ENCODE results near the gene APOBR. TPM values are rescaled to one million over a fixed set of nuclear protein-coding genes. Genes with fewer than 3 reads are reported as not detected.

Gene APOBR, protein sequence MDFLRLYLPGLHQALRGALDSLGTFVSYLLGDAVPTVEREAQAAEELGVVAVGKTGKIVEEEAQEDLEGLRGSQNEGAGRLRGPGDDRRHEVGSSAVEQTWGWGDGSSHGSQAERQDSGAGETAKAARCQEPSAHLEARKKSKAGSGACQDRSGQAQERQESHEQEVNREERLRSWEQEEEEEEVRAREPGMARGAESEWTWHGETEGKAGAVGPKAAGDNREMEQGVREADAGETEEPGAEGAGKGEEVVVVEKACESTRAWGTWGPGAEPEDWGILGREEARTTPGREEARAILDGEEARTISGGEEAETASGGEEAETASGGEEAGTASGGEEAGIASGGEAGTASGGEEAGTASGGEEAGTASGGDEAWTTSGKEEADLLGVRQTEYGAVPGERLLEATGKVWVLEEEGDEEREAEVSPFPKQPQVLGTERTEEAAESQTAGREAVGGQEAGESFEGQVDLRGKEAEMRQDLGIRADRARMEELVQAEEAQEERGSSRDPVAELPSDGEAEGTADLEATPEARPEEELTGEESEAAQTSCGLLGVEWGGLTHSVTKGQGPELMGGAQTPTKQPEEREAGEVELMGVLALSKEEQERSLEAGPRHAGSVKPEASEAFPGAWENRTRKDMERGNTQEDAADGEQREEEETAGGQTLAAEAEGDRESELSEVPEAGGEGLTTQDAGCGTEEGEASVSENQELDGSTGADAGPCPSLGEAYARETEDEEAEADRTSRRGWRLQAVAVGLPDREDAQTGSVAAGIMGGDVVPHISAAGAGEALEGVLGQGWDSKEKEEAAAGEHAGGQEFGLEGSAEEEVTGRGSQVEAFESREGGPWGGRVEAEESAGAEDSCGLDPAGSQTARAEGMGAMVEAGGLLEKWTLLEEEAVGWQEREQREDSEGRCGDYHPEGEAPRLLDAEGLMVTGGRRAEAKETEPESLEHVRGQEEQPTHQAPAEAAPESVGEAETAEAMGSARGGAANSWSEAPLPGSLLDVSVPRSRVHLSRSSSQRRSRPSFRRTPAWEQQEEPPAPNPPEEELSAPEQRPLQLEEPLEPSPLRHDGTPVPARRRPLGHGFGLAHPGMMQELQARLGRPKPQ
- 0.11 TPM in 1 of 2 replicates, not detected in the other for total RNA-seq (2016; rRNA removed; fragmentation: Illumina TruSeq; extraction: Trizol)
- total RNA-seq (2016; cell fraction: cytosol; rRNA removed; fragmentation: Illumina TruSeq; extraction: Trizol; ENCODE audit: low read depth): not detected in 2 replicates
- 0.15 TPM in 1 of 2 replicates, not detected in the other for total RNA-seq (2016; cell fraction: insoluble cytoplasmic fraction; rRNA removed; fragmentation: Illumina TruSeq; extraction: Trizol)
- total RNA-seq (2016; cell fraction: membrane; rRNA removed; fragmentation: Illumina TruSeq; extraction: Trizol): not detected in 2 replicates
- 0.09 TPM in 1 of 2 replicates, not detected in the other for total RNA-seq (2016; cell fraction: nucleus; rRNA removed; fragmentation: Illumina TruSeq; extraction: Trizol)
- 0.03 TPM in 2 replicates for polyA plus RNA-seq (2011; rRNA removed)
- polyA plus RNA-seq (2011; cell fraction: cytosol; rRNA removed): 0.01 and 0.03 TPM in 2 replicates
- 0.07 and 0.11 TPM in 2 replicates for polyA plus RNA-seq (2011; cell fraction: nucleus; rRNA removed)
- polyA plus RNA-seq (2012): 0.13 and 0.17 TPM in 2 replicates
- not detected in 2 replicates for polyA plus RNA-seq (2016; cell fraction: cytosol; fragmentation: Illumina TruSeq; extraction: Trizol; ENCODE audit: low read depth)
- 0.08 and 0.14 TPM in 2 replicates for polyA plus RNA-seq (2016; cell fraction: insoluble cytoplasmic fraction; fragmentation: Illumina TruSeq; extraction: Trizol; ENCODE audit: low read depth)
- polyA plus RNA-seq (2016; cell fraction: membrane; fragmentation: Illumina TruSeq; extraction: Trizol; ENCODE audit: low read depth): not detected in 2 replicates
- 0.23 and 0.61 TPM in 2 replicates for polyA plus RNA-seq (2016; cell fraction: nucleus; fragmentation: Illumina TruSeq; extraction: Trizol; ENCODE audit: insufficient read depth, low read depth)
- 0.04 TPM in 1 of 2 replicates, not detected in the other for polyA minus RNA-seq (2011; rRNA and poly(A)+ RNA removed; ENCODE audit: low replicate concordance)
- not detected in 2 replicates for polyA minus RNA-seq (2011; cell fraction: cytosol; rRNA and poly(A)+ RNA removed)
- not detected in 2 replicates for polyA minus RNA-seq (2011; cell fraction: nucleus; rRNA and poly(A)+ RNA removed)
- percentile 17 among the genes with signal in this experiment for Bru-seq, nascent RNA
- percentile 31 among the genes with signal in this experiment for BruChase-seq, experiment 1, labeled RNA remaining after a 6-hour chase
- percentile 18 among the genes with signal in this experiment for BruChase-seq, experiment 2, labeled RNA remaining after a 2-hour chase
- long read RNA-seq, experiment 1: 0 reads
- long read RNA-seq, experiment 2, partial matches to known transcripts: 1 of 1 reads
- long read RNA-seq, experiment 2, other reads (novel, unspliced or antisense): 0 of 1 reads

DNA sequence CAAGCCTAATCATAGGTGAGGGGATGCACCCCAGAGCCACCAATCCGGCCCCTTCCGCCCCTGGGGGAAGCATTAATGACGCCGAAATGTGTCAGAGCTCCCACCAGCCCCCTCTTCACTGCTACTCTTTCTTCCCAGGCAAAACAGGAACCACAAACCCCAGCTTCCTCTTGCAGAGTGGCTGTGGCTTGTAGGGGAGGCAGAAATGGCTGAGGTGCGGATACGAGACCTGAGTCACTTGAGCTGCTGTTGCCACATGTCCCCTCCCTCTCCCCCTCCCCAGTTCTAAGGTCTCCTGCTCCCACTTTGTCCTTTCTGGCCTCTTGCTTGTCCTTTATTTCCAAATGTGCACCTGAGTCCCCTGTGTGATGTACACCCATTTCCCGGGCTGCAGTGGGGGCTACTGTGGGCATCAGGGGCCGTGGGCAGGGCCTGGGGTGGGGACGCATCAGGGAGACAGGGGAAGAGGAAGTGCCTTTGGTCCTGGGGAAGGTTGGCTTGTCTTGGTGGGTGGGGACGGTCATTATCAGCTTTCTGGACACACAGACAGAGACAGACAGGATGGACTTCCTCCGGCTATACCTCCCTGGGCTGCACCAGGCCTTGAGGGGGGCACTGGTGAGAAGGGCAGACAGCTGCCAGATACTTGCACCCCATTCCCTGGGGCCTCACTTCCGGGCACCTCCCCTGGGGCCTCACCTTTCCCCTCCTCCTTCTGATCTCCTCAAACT, at the start of gene APOBR:
Gene APOBR (plus strand): TSS at position 523 of the 731 bp plus-strand sequence. CDS start 39 bp downstream, at position 562.
- CTCF ChIA-PET (ENCODE audit: low intra/inter-chr PET ratio, low total read pairs): no interaction called here
- H3K4me3 ChIP-seq (replicated peaks in 1 of 3; ENCODE audit: insufficient read depth in 1 of 3, low read depth in 2 of 3, low read length in 3 of 3): no peak within 1 kb of the TSS
- no peak within 1 kb of the TSS for H2AFZ ChIP-seq (ENCODE audit: low read length)
- H3K9ac ChIP-seq (ENCODE audit: insufficient read depth, low read depth, low read length): no peak within 1 kb of the TSS
- H3K4me2 ChIP-seq (ENCODE audit: low read depth, low read length): no peak within 1 kb of the TSS; the same call in 1 of the 2 replicates
- H3K36me3 ChIP-seq (replicated peaks in 1 of 2; ENCODE audit: control insufficient read depth in 1 of 2, insufficient read depth in 2 of 2, low read length in 2 of 2): 0 out of 5 replicates have a peak, but pooled peaks cover 0 to under 1% of the 10 kb centered on the region in 2 experiments
- no peak for DNase-seq (ENCODE audit: low spot score)
- H4K20me1 ChIP-seq (ENCODE audit: insufficient read depth, low read length): no peaks in the 10 kb centered on the region
- H3K27ac ChIP-seq (ENCODE audit: extremely low read length, insufficient read depth, low read length): no peak within 1 kb of the TSS
- intact Hi-C loops (cut with micrococcal nuclease; ENCODE audit: unreplicated experiment) (no loop called here), in situ Hi-C loops (cut with HindIII; ENCODE audit: extremely low pct_ligation_motif_present, low pct_unique_long_range_greater_than_20kb) (no loop called here)
- ATAC-seq: no peak
- no peak for FAIRE-seq
- H3K27me3 ChIP-seq (ENCODE audit: control insufficient read depth in 1 of 2, insufficient read depth in 2 of 2, low read length in 2 of 2): peaks cover 16 to 53% of the 10 kb centered on the region in 2 experiments
- 39% methylated on average over 11 of the region's 12 CpGs for WGBS (ENCODE audit: low lambda C conversion rate)
- POLR2A ChIA-PET: no interaction called here
- BruUV-seq (replicated peaks): no TSS peak
- H3K79me2 ChIP-seq (ENCODE audit: insufficient read depth, low read length): no peaks in the 10 kb centered on the region
- H3K9me3 ChIP-seq (ENCODE audit: low read length): no peaks in the 10 kb centered on the region
- peaks cover 20% of the 10 kb centered on the region; the same call in 1 of the 2 replicates for H3K4me1 ChIP-seq (ENCODE audit: insufficient read depth, low read length)
- no peak for TF ChIP-seq NONO (IDR thresholded peaks at IDR 0.05)
- TF ChIP-seq NONO (CRISPR knock-in tag; conservative IDR thresholded peaks at IDR 0.05): no peak
- TF ChIP-seq ZNF839 (CRISPR knock-in tag; IDR thresholded peaks at IDR 0.05; ENCODE audit: borderline replicate concordance): no peak
- no peak for TF ChIP-seq MTF2 (CRISPR knock-in tag; IDR thresholded peaks at IDR 0.05; ENCODE audit: borderline replicate concordance)
- TF ChIP-seq, protein P1, sequence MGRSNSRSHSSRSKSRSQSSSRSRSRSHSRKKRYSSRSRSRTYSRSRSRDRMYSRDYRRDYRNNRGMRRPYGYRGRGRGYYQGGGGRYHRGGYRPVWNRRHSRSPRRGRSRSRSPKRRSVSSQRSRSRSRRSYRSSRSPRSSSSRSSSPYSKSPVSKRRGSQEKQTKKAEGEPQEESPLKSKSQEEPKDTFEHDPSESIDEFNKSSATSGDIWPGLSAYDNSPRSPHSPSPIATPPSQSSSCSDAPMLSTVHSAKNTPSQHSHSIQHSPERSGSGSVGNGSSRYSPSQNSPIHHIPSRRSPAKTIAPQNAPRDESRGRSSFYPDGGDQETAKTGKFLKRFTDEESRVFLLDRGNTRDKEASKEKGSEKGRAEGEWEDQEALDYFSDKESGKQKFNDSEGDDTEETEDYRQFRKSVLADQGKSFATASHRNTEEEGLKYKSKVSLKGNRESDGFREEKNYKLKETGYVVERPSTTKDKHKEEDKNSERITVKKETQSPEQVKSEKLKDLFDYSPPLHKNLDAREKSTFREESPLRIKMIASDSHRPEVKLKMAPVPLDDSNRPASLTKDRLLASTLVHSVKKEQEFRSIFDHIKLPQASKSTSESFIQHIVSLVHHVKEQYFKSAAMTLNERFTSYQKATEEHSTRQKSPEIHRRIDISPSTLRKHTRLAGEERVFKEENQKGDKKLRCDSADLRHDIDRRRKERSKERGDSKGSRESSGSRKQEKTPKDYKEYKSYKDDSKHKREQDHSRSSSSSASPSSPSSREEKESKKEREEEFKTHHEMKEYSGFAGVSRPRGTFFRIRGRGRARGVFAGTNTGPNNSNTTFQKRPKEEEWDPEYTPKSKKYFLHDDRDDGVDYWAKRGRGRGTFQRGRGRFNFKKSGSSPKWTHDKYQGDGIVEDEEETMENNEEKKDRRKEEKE (IDR thresholded peaks at IDR 0.05): no peak
- no peak for TF ChIP-seq NR1H2 (CRISPR knock-in tag; IDR thresholded peaks at IDR 0.05; ENCODE audit: borderline replicate concordance, low read depth)
- TF ChIP-seq ZNF256 (CRISPR knock-in tag; conservative IDR thresholded peaks at IDR 0.05): no peak
- TF ChIP-seq SOX5 (CRISPR knock-in tag; IDR thresholded peaks at IDR 0.05; ENCODE audit: borderline replicate concordance): no peak

Measured in HepG2 (cell line).